GM04503 (cell line): ENCODE results near the gene RBMX2.

ENCODE experiments used
- DNase-seq: peaks from one replicate; pipeline ENCODE4 v3.0.0-alpha.2; 2012; ENCODE audit warnings: low read depth

Gene RBMX2

DNA sequence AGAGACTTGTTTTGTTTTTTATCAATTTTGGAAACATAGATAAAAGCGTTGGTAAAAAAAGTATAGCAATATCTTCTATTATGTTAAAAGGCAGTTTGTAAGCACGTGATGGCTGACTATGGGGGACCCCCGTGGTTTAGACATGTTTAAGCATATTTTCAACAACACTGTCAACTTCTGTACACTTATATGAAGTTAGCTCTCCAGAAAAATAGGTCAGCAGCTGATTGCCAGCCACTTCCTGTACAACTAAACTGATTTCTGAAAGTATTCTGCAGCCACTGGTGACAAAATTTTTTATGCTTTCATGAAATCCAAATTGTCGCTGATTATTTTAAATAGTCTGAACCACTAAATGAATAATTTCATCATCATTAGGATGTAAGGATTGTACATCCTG is 45.2 kb downstream of the RBMX2 start:
- DNase-seq, result no peak
